ENCODE results near the gene BICC1.

Gene BICC1

GRCh38 chr10:58712141-58712540 lies 199.5 kb downstream of the BICC1 start:
- DNase-seq, result no peak

DNA sequence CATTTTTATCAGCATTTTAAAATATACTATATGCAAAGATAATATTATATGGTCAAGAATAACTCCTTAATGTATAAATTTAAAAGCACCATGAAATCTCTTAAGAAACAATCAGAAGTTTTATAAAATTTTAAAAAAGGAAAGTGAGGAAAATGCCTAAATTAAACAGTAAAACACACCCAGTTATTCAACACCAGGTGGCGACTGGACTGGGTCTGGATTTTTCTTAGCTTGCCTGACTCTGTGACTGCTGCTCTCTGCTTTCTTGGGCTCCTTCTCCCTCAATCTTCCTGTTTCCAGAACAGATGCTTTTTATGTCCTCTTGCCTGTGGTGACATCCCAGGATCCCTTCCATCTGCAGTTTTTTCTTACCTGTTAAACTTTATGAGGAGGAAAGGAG lies 200.3 kb downstream of the BICC1 start:
- no peak for DNase-seq

- no peak for DNase-seq
Measured at GRCh38 chr10:58714409-58714808, 201.7 kb downstream of the BICC1 start.

GRCh38 chr10:58715061-58715460 lies 202.4 kb downstream of the BICC1 start:
- DNase-seq, result no peak

- DNase-seq, result no peak
Measured at GRCh38 chr10:58718596-58718995, 205.9 kb downstream of the BICC1 start.

- no peak for DNase-seq
Measured at GRCh38 chr10:58721601-58722281, 209.1 kb downstream of the BICC1 start.

DNA sequence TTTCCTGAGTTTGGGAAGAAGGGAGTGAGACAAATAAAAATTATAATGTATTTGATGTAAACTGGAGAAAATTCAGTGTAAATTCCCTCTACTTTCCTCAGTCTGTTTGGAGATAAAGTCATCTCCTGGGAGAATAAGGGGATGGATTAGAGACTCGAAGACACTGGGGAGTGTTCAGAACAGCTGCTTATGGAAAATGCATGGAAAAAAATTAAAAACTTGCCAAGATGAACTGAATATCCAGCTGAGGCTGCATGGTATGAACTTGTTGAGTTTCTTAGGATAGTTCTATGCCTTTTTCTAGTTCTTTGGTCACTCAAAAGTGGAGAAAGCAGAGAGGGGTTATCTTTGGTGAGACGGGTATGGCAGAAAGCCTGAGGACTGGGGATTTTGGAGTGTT lies 210.5 kb downstream of the BICC1 start:
- no peak for DNase-seq

GRCh38 chr10:58723966-58724365 lies 211.3 kb downstream of the BICC1 start:
- no peak for DNase-seq

GRCh38 chr10:58724781-58725180 lies 212.1 kb downstream of the BICC1 start:
- no peak for DNase-seq

- DNase-seq, result no peak
Measured at GRCh38 chr10:58725901-58726300, 213.2 kb downstream of the BICC1 start.

- DNase-seq, result no peak
Measured at GRCh38 chr10:58727633-58728032, 215.0 kb downstream of the BICC1 start.

DNA sequence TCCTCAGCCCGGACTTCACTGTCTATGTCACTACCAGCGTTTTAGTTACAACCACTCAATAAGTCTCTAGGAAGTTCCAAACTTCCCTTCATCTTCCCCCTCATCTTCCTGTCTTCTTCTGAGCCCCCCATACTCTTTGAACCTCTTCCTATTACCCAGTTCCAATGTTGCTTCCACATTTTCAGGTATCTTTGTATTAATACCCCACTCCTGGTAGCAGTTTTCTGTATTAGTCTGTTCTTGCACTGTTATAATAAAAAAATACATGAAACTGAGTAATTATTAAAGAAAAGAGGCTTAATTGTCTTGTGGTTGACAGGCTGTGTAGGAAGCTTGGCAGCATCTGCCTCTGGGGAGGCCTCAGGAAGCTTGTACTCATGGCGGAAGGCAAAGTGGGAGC lies 218.6 kb downstream of the BICC1 start:
- no peak for DNase-seq

DNA sequence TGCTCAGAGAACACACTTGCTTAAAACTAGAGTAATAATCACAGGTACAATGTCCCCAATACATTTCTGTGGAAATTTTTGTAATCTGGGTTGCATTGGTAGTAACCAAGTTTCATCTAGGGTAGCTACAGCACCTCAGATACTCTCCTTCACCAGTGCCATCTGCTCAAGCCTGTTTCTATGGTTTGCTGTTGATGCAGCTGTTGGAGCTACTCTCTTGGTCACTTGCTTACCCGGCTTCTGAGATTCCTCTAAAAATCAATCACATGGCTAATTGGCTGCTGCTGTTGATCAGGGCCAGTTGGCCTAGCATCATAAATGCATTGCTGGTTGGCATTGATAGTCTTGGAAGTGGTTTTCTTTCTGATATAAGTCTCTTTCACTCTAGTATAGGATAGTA lies 220.8 kb downstream of the BICC1 start:
- no peak for DNase-seq

- DNase-seq, result no peak
Measured at GRCh38 chr10:58734116-58734515, 221.4 kb downstream of the BICC1 start.

- DNase-seq, result no peak
Measured at GRCh38 chr10:58734664-58735063, 222.0 kb downstream of the BICC1 start.

DNA sequence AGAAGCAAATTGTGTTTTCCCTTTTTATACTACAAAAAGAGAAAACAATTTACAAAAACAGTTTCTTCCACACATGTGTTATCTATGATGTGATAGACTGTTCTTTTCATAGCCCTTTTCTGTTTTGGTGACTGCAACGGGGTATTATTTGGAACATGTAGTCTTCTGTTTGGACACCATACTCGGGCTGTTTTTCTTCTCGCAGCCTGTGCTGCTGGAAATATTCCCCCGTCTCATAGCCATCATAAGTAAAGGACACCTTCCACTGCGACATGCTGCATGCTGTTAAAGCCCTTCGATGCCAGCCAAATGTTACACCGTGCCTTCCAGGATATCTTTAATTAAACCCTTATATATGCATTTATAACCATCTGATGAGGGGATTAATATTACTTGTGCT lies 222.4 kb downstream of the BICC1 start:
- no peak for DNase-seq

GRCh38 chr10:58740620-58741369 lies 228.1 kb downstream of the BICC1 start:
- DNase-seq, result no peak

GRCh38 chr10:58741673-58742072 lies 229.0 kb downstream of the BICC1 start:
- no peak for DNase-seq

DNA sequence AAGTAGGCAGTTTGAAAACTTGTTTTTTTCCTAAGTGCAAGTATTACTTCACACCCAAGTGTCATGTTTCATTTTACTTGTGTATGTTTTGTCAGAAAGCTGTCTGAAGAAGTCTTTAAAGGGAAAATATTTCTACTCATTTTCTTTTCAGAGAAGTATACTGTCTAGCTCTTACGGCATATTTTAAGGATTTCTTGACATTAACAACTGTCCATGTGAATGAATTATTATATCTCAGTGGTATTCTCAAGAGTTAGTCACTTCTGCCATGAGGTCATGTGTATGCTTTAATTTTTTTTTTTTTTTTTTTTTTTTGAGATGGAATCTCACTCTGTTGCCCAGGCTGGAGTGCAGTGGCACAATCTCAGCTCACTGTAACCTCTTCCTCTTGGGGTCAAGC lies 229.5 kb downstream of the BICC1 start:
- DNase-seq, result no peak

DNA sequence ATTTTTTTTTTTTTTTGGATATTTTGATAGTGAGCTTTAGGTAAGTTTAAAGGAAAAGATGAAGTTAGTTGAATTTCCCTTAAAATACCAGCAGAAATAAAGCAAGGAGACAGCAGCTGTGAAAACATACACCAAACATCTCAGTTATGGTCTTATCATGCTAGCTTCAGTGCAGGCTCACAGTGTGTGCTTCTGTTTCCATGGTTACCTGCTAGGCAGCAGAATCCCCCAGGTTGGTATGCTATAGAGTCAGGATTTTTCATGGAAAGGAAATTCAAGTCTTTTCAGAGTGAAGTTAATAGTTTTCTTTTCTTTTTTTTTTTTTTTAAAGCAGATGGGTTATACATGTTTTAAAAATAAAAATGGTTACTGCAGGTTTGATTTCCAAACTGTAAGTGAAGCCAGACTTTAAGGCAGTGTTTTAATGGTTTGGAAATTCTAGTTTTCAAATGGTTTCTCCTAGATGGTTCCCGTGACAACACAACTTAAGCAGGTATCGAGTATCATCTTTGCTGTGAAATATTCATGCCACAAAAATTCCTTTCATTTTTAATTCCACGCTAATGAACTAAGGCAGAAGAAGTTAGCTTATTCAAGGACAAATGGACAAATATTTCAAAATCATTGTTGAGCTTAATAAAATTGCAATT lies 230.9 kb downstream of the BICC1 start:
- no peak for DNase-seq

GRCh38 chr10:58746474-58747185 lies 234.0 kb downstream of the BICC1 start:
- DNase-seq, result no peak

DNA sequence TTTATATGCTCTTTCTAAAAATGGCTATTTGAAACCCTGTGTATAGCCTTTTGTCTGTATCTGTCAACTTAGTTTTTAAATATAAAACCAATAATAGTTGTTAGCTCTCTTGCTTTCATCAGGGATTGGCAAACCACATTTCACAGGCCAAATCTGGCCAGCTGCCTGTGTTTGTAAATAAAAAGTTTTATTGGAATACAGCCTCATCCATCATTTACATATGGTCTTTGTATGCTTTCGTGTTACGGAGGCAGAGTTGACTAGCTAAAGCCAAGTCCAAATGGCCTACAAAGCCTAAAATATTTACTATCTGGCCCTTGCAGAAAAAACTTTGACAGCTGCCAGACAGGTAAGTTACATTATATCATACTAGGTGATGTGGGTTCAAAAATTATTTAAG lies 235.0 kb downstream of the BICC1 start:
- no peak for DNase-seq

GRCh38 chr10:58752665-58753064 lies 240.0 kb downstream of the BICC1 start:
- DNase-seq, result no peak

GRCh38 chr10:58753425-58753824 lies 240.8 kb downstream of the BICC1 start:
- DNase-seq, result no peak

All from stimulated activated naive CD4-positive, alpha-beta T cell (primary cell).